Mesenchymal stem cell (in vitro differentiated cells and primary cell): ENCODE results near the gene LST1.

Experiments used
- DNase-seq: peaks from one replicate; pipeline ENCODE4 v3.0.0-alpha.2; 2013
- H2AFZ ChIP-seq: one replicate; pipeline ENCODE4 v1.6.1; 2013; ENCODE audit warnings: low read depth, mild to moderate bottlenecking, control low read depth, inconsistent platforms, low read length, moderate library complexity
- H2AK5ac ChIP-seq: 2 replicates; pipeline ENCODE4 v1.6.1; 2013; ENCODE audit warnings: low read length, moderate library complexity, mild to moderate bottlenecking, inconsistent platforms; ENCODE audit not compliant: severe bottlenecking
- H2BK120ac ChIP-seq: one replicate; pipeline ENCODE4 v1.6.1; 2013; ENCODE audit warnings: low read depth, mild to moderate bottlenecking, inconsistent platforms, low read length, moderate library complexity
- H2BK12ac ChIP-seq, 2 experiments: one replicate each; pipeline ENCODE4 v1.6.1; 2013; ENCODE audit warnings: inconsistent platforms in 2 of 2, low read length in 2 of 2, mild to moderate bottlenecking in 2 of 2, moderate library complexity in 2 of 2, control low read depth in 1 of 2
- H2BK15ac ChIP-seq: one replicate; pipeline ENCODE4 v1.6.1; 2013; ENCODE audit warnings: mild to moderate bottlenecking, low read depth, inconsistent platforms; ENCODE audit not compliant: poor library complexity, severe bottlenecking
- H2BK5ac ChIP-seq: 2 replicates; pipeline ENCODE4 v1.6.1; 2013; ENCODE audit warnings: low read depth, mild to moderate bottlenecking, low read length, control low read depth, inconsistent platforms; ENCODE audit not compliant: poor library complexity, severe bottlenecking
- H3K14ac ChIP-seq, 2 experiments: one replicate each; pipeline ENCODE4 v1.6.1; 2013; ENCODE audit warnings: inconsistent platforms in 2 of 2, low read length in 2 of 2, control low read depth in 1 of 2, mild to moderate bottlenecking in 1 of 2, moderate library complexity in 1 of 2
- H3K18ac ChIP-seq, 2 experiments: one replicate each; pipeline ENCODE4 v1.6.1; 2013; ENCODE audit warnings: inconsistent platforms in 2 of 2, low read length in 2 of 2, control low read depth in 1 of 2, low read depth in 1 of 2, mild to moderate bottlenecking in 1 of 2
- H3K23ac ChIP-seq, 2 experiments: one replicate each; pipeline ENCODE4 v1.6.1; 2013; ENCODE audit warnings: inconsistent platforms in 2 of 2, low read length in 2 of 2, mild to moderate bottlenecking in 2 of 2, moderate library complexity in 2 of 2, control low read depth in 1 of 2
- H3K27ac ChIP-seq: 2 replicates; pipeline ENCODE4 v1.5.1; 2013; ENCODE audit warnings: mild to moderate bottlenecking, moderate library complexity, low read length, control low read depth, inconsistent platforms; ENCODE audit not compliant: poor library complexity, severe bottlenecking
- H3K27me3 ChIP-seq, 2 experiments: 2 replicates each; pipeline versions ENCODE4 v1.6.1 to v1.7.0; 2013; ENCODE audit warnings: low read length in 2 of 2, mild to moderate bottlenecking in 2 of 2, moderate library complexity in 2 of 2, control low read depth in 1 of 2, inconsistent platforms in 1 of 2; ENCODE audit not compliant: control insufficient read depth in 1 of 2, insufficient read depth in 1 of 2
- H3K36me3 ChIP-seq, 2 experiments: 2 replicates each; pipeline versions ENCODE4 v1.6.1 to v1.7.0; 2013; ENCODE audit warnings: low read length in 2 of 2, control low read depth in 1 of 2, inconsistent platforms in 1 of 2, low read depth in 1 of 2, mild to moderate bottlenecking in 1 of 2; ENCODE audit not compliant: insufficient read depth in 2 of 2, control insufficient read depth in 1 of 2
- H3K4ac ChIP-seq, 2 experiments: one replicate each; pipeline ENCODE4 v1.6.1; 2013; ENCODE audit warnings: inconsistent platforms in 2 of 2, low read length in 2 of 2, mild to moderate bottlenecking in 2 of 2, moderate library complexity in 2 of 2, control low read depth in 1 of 2, low read depth in 1 of 2
- H3K4me1 ChIP-seq: 2 replicates; pipeline ENCODE4 v1.6.1; 2013; ENCODE audit warnings: low read depth, low read length, control low read depth; ENCODE audit not compliant: control insufficient read depth, insufficient read depth
- H3K4me2 ChIP-seq: 2 replicates; pipeline ENCODE4 v1.6.1; 2013; ENCODE audit warnings: low read length, mild to moderate bottlenecking, inconsistent platforms; ENCODE audit not compliant: poor library complexity, severe bottlenecking
- H3K4me3 ChIP-seq, 2 experiments: 2 replicates each; pipeline versions ENCODE4 v1.5.1 to v1.7.0; 2013; ENCODE audit warnings: low read length in 2 of 2, mild to moderate bottlenecking in 2 of 2, control low read depth in 1 of 2, low read depth in 1 of 2; ENCODE audit not compliant: insufficient read depth in 1 of 2
- H3K79me1 ChIP-seq: replicated peaks from 2 replicates; pipeline ENCODE4 v1.6.1; 2013; ENCODE audit warnings: mild to moderate bottlenecking, control low read depth, low read length, inconsistent platforms; ENCODE audit not compliant: poor library complexity, severe bottlenecking
- H3K9ac ChIP-seq: 2 replicates; pipeline ENCODE4 v1.7.0; 2013; ENCODE audit warnings: mild to moderate bottlenecking, low read length, moderate library complexity
- H3K9me3 ChIP-seq: 2 replicates; pipeline ENCODE4 v1.7.0; 2013; ENCODE audit warnings: mild to moderate bottlenecking, low read length; ENCODE audit not compliant: control insufficient read depth
- H4K8ac ChIP-seq: one replicate; pipeline ENCODE4 v1.6.1; 2013; ENCODE audit warnings: inconsistent platforms, mild to moderate bottlenecking, low read length, moderate library complexity
- H4K91ac ChIP-seq: one replicate; pipeline ENCODE4 v1.6.1; 2013; ENCODE audit warnings: mild to moderate bottlenecking, low read length, inconsistent platforms
- WGBS: methylation state at CpG from one replicate; pipeline ENCODE4 v1.1.7; 2013; ENCODE audit warnings: mixed read lengths; 5-methylcytosine and 5-hydroxymethylcytosine counted together

The LST1 gene

DNA sequence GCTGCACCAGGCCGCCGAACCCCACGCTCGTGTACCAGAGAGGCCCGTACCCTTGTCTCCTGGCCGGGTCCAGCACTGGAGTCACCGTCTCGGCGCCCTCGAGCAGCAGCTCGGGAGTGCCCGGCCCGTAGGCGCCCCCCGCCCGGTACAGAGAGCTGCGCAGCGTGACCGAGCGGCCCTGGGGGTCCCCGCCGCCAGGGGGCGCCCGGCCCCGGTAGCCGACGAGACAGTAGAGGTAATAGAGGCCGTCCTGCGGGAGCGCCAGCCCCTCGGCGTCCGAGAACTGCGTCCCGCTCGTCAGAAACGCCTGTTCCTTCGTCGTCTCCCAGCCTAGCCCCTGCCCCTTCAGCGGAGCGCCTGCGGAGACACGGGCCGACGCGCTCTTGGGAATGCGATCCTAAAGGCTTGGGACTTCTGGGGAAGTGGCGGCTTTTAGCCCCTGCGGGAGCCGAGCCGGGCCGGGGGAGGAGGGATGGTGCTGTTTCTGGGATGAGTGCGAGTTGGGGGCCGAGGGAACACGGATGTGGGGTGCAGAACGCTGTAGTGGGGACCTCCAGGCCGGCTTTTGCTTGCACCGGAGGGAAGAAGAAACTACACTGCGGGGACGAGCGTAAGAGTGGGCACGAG, 5.2 kb upstream of the LST1 start:
- Histone ChIP-seq H4K91ac (peak overlapping the region; percentile 81), H3K4me1 (peaks cover 22% of the 10 kb centered on the region), H4K8ac (peak overlapping the region; percentile 97), H2BK5ac (no peak overlapping the region), H3K18ac (peak overlapping the region; percentile 85 to 95), H2BK15ac (peak overlapping the region; percentile 71), H2BK120ac (peak overlapping the region; percentile 82), H2AFZ (peak overlapping the region; percentile 87), H2BK12ac (peak overlapping the region; percentile 54 to 77), H3K27ac (peak overlapping the region; percentile 41), H3K27me3 (peaks cover 0 to 5% of the 10 kb centered on the region in 2 experiments), H3K4ac (peak overlapping the region; percentile 85 to 87), H3K4me2 (peak overlapping the region; percentile 64), H3K36me3 (no peaks in the 10 kb centered on the region), H3K9ac (peak overlapping the region; percentile 94), H3K23ac (peak overlapping the region in 1 of 2 experiments; percentile 87), H3K79me1 (peaks cover 10% of the 10 kb centered on the region), H3K4me3 (peak overlapping the region; percentile 78 to 97), H3K14ac (peak overlapping the region in 1 of 2 experiments; percentile 95), H3K9me3 (no peaks in the 10 kb centered on the region), H2AK5ac (no peak overlapping the region)
- peak; percentile 85 for DNase-seq
- WGBS: under 1% methylated on average over 60 of the region's 62 CpGs

DNA sequence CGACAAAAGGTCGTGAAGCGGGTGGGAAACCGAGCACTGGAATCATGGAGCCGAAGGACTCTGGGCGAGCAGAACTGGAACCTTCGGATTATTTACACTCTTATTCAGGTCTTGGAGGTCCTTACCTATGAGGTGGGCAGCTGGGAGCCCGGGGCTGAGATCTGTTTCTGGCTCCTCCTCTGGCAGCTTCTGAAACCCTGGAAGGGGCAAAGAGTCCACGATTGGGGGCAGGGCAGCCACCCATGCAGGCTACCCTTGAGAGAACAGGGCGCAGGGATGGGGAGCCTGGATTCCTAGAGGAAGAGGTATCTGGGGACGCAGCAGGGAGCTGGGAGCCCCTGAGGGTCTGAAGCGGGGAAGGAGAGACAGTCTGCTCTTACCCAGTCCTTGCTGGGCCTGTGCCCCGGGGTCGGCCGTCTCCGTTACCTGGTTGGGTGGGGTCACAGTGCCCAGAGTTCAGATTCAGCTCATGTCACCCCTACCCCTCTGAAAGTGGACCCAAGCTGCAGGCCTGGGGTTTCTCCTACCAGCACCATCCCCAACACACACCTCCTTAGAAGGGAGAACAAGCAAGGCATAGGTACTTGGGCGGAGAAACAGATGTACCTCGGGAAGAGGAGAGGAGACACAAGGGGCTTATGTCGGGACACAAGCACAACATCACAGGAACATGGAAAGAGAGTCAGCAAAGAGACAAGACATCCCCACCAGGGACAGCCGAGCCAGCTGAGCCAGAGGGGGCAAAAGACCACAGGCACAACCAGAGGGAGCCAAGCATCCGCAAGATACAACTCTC, 4.4 kb upstream of the LST1 start:
- WGBS: 34% methylated on average over 21 of the region's 21 CpGs

DNA sequence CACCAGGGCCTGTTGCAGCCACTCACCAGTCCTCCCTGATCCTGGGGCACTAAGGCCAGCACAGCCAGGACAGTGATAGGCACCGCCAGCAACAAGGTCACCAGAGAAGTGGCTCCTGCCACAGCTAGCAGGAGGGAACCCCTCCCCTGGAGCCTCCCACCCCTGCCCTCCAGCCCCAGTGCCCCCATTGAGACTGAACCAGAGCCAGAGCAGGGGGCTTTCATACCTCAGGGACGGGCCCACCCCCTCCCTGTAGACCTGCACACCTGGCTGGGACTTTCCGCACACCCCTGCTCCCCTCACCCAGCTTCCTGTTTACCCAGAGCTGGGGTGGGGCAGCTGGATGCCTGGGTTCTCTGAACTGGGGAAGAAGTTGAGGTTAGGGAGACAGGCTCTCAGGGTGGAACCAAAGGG, 3.8 kb upstream of the LST1 start, which contains the start of gene LTB:
TSS of gene LTB (minus strand) at position 195 of the 414 bp plus-strand sequence. CDS start at position 188, 7 bp downstream.
- no peaks in the 10 kb centered on the region for H3K9me3 ChIP-seq
- H2AK5ac ChIP-seq: peak within 1 kb of the TSS; percentile 27
- peak within 1 kb of the TSS; percentile 87 for H2AFZ ChIP-seq
- H3K23ac ChIP-seq: peak within 1 kb of the TSS in 1 of 2 experiments; percentile 87
- H3K4me2 ChIP-seq: peak within 1 kb of the TSS; percentile 64
- 88% methylated on average over 1 of the region's 3 CpGs for WGBS
- peaks cover 0 to 8% of the 10 kb centered on the region in 2 experiments for H3K27me3 ChIP-seq
- peak within 1 kb of the TSS; percentile 94 for H3K9ac ChIP-seq
- H2BK12ac ChIP-seq: peak within 1 kb of the TSS in 1 of 2 experiments; percentile 55
- H4K91ac ChIP-seq: no peak within 1 kb of the TSS
- H3K27ac ChIP-seq: no peak within 1 kb of the TSS
- peak within 1 kb of the TSS in 1 of 2 experiments; percentile 95 for H3K14ac ChIP-seq
- H3K4me1 ChIP-seq: peaks cover 24% of the 10 kb centered on the region
- H4K8ac ChIP-seq: peak within 1 kb of the TSS; percentile 97
- no peaks in the 10 kb centered on the region for H3K36me3 ChIP-seq
- H2BK15ac ChIP-seq: no peak within 1 kb of the TSS
- peak within 1 kb of the TSS; percentile 78 to 97 for H3K4me3 ChIP-seq
- peak within 1 kb of the TSS; percentile 85 to 87 for H3K4ac ChIP-seq
- no peak for DNase-seq
- no peak within 1 kb of the TSS for H2BK5ac ChIP-seq
- peaks cover 10% of the 10 kb centered on the region for H3K79me1 ChIP-seq
- peak within 1 kb of the TSS; percentile 11 to 95 for H3K18ac ChIP-seq
- H2BK120ac ChIP-seq: no peak within 1 kb of the TSS

More for the DNA sequence above, 4.4 kb upstream of the LST1 start:
- peak overlapping the region in 1 of 2 experiments; percentile 95 for H3K14ac ChIP-seq
- H3K18ac ChIP-seq: peak overlapping the region; percentile 11 to 95
- no peak for DNase-seq
- H3K36me3 ChIP-seq: no peaks in the 10 kb centered on the region
- H3K23ac ChIP-seq: peak overlapping the region in 1 of 2 experiments; percentile 87
- H4K91ac ChIP-seq: no peak overlapping the region
- peaks cover 0 to 8% of the 10 kb centered on the region in 2 experiments for H3K27me3 ChIP-seq
- no peak overlapping the region for H2BK120ac ChIP-seq
- no peak overlapping the region for H3K27ac ChIP-seq
- peak overlapping the region; percentile 85 to 87 for H3K4ac ChIP-seq
- H3K9ac ChIP-seq: peak overlapping the region; percentile 94
- H2AFZ ChIP-seq: peak overlapping the region; percentile 87
- H3K4me3 ChIP-seq: peak overlapping the region; percentile 78 to 97
- peak overlapping the region; percentile 64 for H3K4me2 ChIP-seq
- peaks cover 23% of the 10 kb centered on the region for H3K4me1 ChIP-seq
- no peak overlapping the region for H2BK5ac ChIP-seq
- H4K8ac ChIP-seq: peak overlapping the region; percentile 97
- H3K9me3 ChIP-seq: no peaks in the 10 kb centered on the region
- peaks cover 10% of the 10 kb centered on the region for H3K79me1 ChIP-seq
- H2BK12ac ChIP-seq: peak overlapping the region in 1 of 2 experiments; percentile 54
- no peak overlapping the region for H2BK15ac ChIP-seq
- peak overlapping the region; percentile 27 for H2AK5ac ChIP-seq

DNA sequence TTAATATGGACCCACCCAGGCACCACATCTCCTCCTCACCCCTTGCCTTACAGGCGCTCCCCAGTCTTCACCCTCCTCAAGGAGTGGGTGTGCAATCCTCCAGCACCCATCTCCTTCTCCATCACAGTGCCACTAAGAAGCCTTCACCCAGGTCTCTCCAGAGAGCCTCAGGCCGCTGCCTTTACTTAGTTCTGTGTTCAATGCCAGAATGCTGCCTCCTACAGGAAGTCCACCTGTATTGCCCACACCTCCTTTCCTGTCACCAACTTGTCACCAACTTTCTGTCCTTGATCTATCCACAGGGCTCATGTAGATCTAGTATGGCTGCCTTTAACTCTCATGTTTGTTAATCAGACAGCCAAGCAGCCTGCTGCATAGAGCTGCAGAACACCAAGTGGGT, 586 bp upstream of the LST1 start:
- H2AK5ac ChIP-seq: no peak overlapping the region
- no peaks in the 10 kb centered on the region for H3K9me3 ChIP-seq
- peaks cover 18% of the 10 kb centered on the region for H3K4me1 ChIP-seq
- DNase-seq: no peak
- H2BK120ac ChIP-seq: no peak overlapping the region
- H3K18ac ChIP-seq: no peak overlapping the region
- no peak overlapping the region for H4K91ac ChIP-seq
- no peak overlapping the region for H2BK5ac ChIP-seq
- H3K27me3 ChIP-seq: peaks cover 0 to 15% of the 10 kb centered on the region in 2 experiments
- no peak overlapping the region for H3K27ac ChIP-seq
- H3K4me2 ChIP-seq: no peak overlapping the region
- no peak overlapping the region for H3K4me3 ChIP-seq
- H2BK15ac ChIP-seq: no peak overlapping the region
- peaks cover 10% of the 10 kb centered on the region for H3K79me1 ChIP-seq
- no peak overlapping the region for H3K9ac ChIP-seq
- H3K23ac ChIP-seq: no peak overlapping the region
- H2AFZ ChIP-seq: no peak overlapping the region
- no peak overlapping the region for H3K4ac ChIP-seq
- H4K8ac ChIP-seq: peak overlapping the region; percentile 19
- H3K36me3 ChIP-seq: no peaks in the 10 kb centered on the region
- 68% methylated on average over 2 of the region's 2 CpGs for WGBS
- no peak overlapping the region for H3K14ac ChIP-seq
- H2BK12ac ChIP-seq: no peak overlapping the region
